Esophagus squamous epithelium (tissue), 5 donors: ENCODE results near the gene MC1R. TPM values are rescaled to one million over a fixed set of nuclear protein-coding genes. Genes with fewer than 3 reads are reported as not detected.
A peak's percentile ranks its signal among the peaks of the same experiment; 100 is the strongest.

Experiments used
- DNase-seq: peaks from one replicate; lab custom pipeline; 2025; lab: John Stamatoyannopoulos, UW
- H3K27ac ChIP-seq, 4 donors: fragments of 200-600 bp; sonication (generic); one replicate each; pipeline ENCODE4 v1.5.1; 2016 to 2019; ENCODE audit warnings: mild to moderate bottlenecking in 1 of 4
- H3K27me3 ChIP-seq, 4 donors: fragments of 200-600 bp; sonication (generic); 1 replicate in 3 of 4; 2 replicates in 1 of 4; pipeline versions ENCODE4 v1.5.1 to v1.6.0; 2017 to 2021; ENCODE audit warnings: antibody characterized with exemption in 1 of 4
- H3K36me3 ChIP-seq, 3 donors: fragments of 200-600 bp; sonication (generic); one replicate each; pipeline ENCODE4 v1.5.1; 2016 to 2019
- H3K4me1 ChIP-seq, 3 donors: fragments of 200-600 bp; sonication (generic); one replicate each; pipeline ENCODE4 v1.5.1; 2017 to 2019
- H3K4me3 ChIP-seq, 4 donors: fragments of 200-600 bp; sonication (generic); 1 replicate in 3 of 4; 2 replicates in 1 of 4; pipeline ENCODE4 v1.5.1; 2016 to 2019; ENCODE audit warnings: mild to moderate bottlenecking in 2 of 4, moderate library complexity in 1 of 4
- H3K9me3 ChIP-seq, 3 donors: fragments of 200-600 bp; sonication (generic); one replicate each; pipeline ENCODE4 v1.5.1; 2016 to 2019
- CTCF ChIP-seq, 6 experiments: fragments of 450-650 bp in 4 of 6; fragments of 200-600 bp in 2 of 6; sonication (generic) in 2 of 6; IDR thresholded peaks; one replicate each; pipeline ENCODE4 v1.5.1; 2016 to 2019; ENCODE audit warnings: antibody characterized with exemption in 6 of 6, mild to moderate bottlenecking in 4 of 6, moderate library complexity in 4 of 6
- POLR2A ChIP-seq, 4 donors: fragments of 450-650 bp; IDR thresholded peaks; one replicate each; pipeline ENCODE4 v1.6.1; 2017; ENCODE audit warnings: antibody characterized with exemption in 4 of 4, mild to moderate bottlenecking in 4 of 4, moderate library complexity in 3 of 4
- WGBS, 2 donors: methylation state at CpG; one replicate each; pipeline ENCODE4 v1.1.5; 2018; 5-methylcytosine and 5-hydroxymethylcytosine counted together
- intact Hi-C: fragments of 100-400 bp; cut with DNase I; formaldehyde crosslinking; loops from one replicate; pipeline ENCODE4 v1.15.0; 2022
- total RNA-seq, 4 donors: library from RNA; depleted of rRNA; stranded (reverse); fragments of >200 nt; gene quantifications; one replicate each; pipeline ENCODE4 v1.1.0, GENCODE V29; 2016
- donor health status: DM: yes; HTN: yes; CAD: no.

MC1R gene
- total RNA-seq, 4 donors from 2014 or later, result 1.1 to 3.4 (median 2.0) TPM

GRCh38 chr16:89923640-89924296, 5.1 kb downstream of the MC1R start:
- H3K4me3 ChIP-seq, result peak overlapping the region; percentile 32 to 80 (median 53)
- no peak for DNase-seq
- intact Hi-C loops, result no loop called here
- H3K9me3 ChIP-seq, result no peaks in the 10 kb centered on the region
- peak overlapping the region in 3 of 4 donors; percentile 19 to 93 (median 88) for H3K27ac ChIP-seq
- TF ChIP-seq CTCF (IDR thresholded peaks at IDR 0.05) (no peak), POLR2A (IDR thresholded peaks at IDR 0.05) (no peak)
- H3K27me3 ChIP-seq, result peaks cover 0 to 96% (median 4%) of the 10 kb centered on the region in 4 donors
- H3K36me3 ChIP-seq, result no peaks in the 10 kb centered on the region
- 9% methylated on average over 8 of the region's 41 CpGs; no CpG with 5 or more reads in 1 of the 2 donors for WGBS, 2 donors
- H3K4me1 ChIP-seq, result peaks cover 45 to 73% (median 50%) of the 10 kb centered on the region in 3 donors

GRCh38 chr16:89924297-89924924, 5.7 kb downstream of the MC1R start:
- TF ChIP-seq CTCF (IDR thresholded peaks at IDR 0.05) (no peak), POLR2A (IDR thresholded peaks at IDR 0.05) (no peak)
- Histone ChIP-seq H3K27me3 (peaks cover 0 to 93% (median 4%) of the 10 kb centered on the region in 4 donors), H3K4me3 (peak overlapping the region in 2 of 4 donors; percentile 56 to 80), H3K36me3 (no peaks in the 10 kb centered on the region), H3K27ac (no peak overlapping the region), H3K9me3 (no peaks in the 10 kb centered on the region), H3K4me1 (peaks cover 42 to 66% (median 47%) of the 10 kb centered on the region in 3 donors)
- WGBS, 2 donors, result 3 to 7% methylated on average over 9 to 11 of the region's 14 CpGs
- DNase-seq, result no peak
- intact Hi-C loops, result no loop called here

- Histone ChIP-seq H3K9me3 (no peaks in the 10 kb centered on the region), H3K4me1 (peaks cover 42 to 64% (median 47%) of the 10 kb centered on the region in 3 donors), H3K4me3 (no peak overlapping the region), H3K27me3 (peaks cover 0 to 88% (median 4%) of the 10 kb centered on the region in 4 donors), H3K36me3 (no peaks in the 10 kb centered on the region), H3K27ac (no peak overlapping the region)
- DNase-seq, result no peak
- 33 to 39% methylated on average over 3 of the region's 4 CpGs for WGBS, 2 donors
- TF ChIP-seq POLR2A (IDR thresholded peaks at IDR 0.05) (no peak), CTCF (IDR thresholded peaks at IDR 0.05) (no peak)
- intact Hi-C loops, result no loop called here
Measured at GRCh38 chr16:89924925-89925307, 6.3 kb downstream of the MC1R start.

GRCh38 chr16:89925596-89926079, 7.0 kb downstream of the MC1R start:
- H3K9me3 ChIP-seq, result no peaks in the 10 kb centered on the region
- peaks cover 0 to 81% (median 4%) of the 10 kb centered on the region in 4 donors for H3K27me3 ChIP-seq
- TF ChIP-seq POLR2A (IDR thresholded peaks at IDR 0.05) (no peak), CTCF (IDR thresholded peaks at IDR 0.05) (peak in 1 of 6 experiments; percentile 4)
- WGBS, 2 donors, result 0 to 6% methylated on average over 1 to 9 of the region's 42 CpGs
- H3K36me3 ChIP-seq, result no peaks in the 10 kb centered on the region
- intact Hi-C loops, result no loop called here
- DNase-seq, result no peak
- H3K4me1 ChIP-seq, result peaks cover 42 to 62% (median 47%) of the 10 kb centered on the region in 3 donors
- peak overlapping the region in 1 of 4 donors; percentile 13 for H3K27ac ChIP-seq
- peak overlapping the region; percentile 38 to 66 (median 44) for H3K4me3 ChIP-seq
